Measurements from ENCODE around the gene REXO1. TPM values are rescaled to one million over a fixed set of nuclear protein-coding genes. Genes with fewer than 3 reads are reported as not detected.

The REXO1 gene
- total RNA-seq, 6 donors from 2014 or later: 17.0 to 106 (median 38.8) TPM

- WGBS, 2 donors: 88 to 91% methylated on average over 24 to 26 of the region's 26 CpGs
- peaks cover 36 to 56% (median 51%) of the 10 kb centered on the region in 4 donors for H3K36me3 ChIP-seq
- no peak overlapping the region for H3K4me3 ChIP-seq
- no peak for TF ChIP-seq POLR2A (IDR thresholded peaks at IDR 0.05)
- no peaks in the 10 kb centered on the region for H3K27me3 ChIP-seq
- ATAC-seq (ENCODE audit: low FRiP score in 2 of 2) (no peak), DNase-seq (peak in 1 of 2 donors; percentile 69)
- H3K9me3 ChIP-seq: no peaks in the 10 kb centered on the region
- no peak overlapping the region for H3K27ac ChIP-seq
- peaks cover 12 to 21% (median 18%) of the 10 kb centered on the region in 4 donors for H3K4me1 ChIP-seq
Measured at GRCh38 chr19:1814833-1815604, 33.3 kb downstream of the REXO1 start.

- H3K36me3 ChIP-seq: peaks cover 32 to 50% (median 45%) of the 10 kb centered on the region in 4 donors
- H3K27me3 ChIP-seq: no peaks in the 10 kb centered on the region
- H3K9me3 ChIP-seq: no peaks in the 10 kb centered on the region
- TF ChIP-seq CTCF (IDR thresholded peaks at IDR 0.05) (no peak), POLR2AphosphoS5 (IDR thresholded peaks at IDR 0.05) (no peak)
- DNase-seq (peak in 1 of 2 donors; percentile 31), ATAC-seq (ENCODE audit: low FRiP score in 2 of 2) (no peak)
- 84 to 89% methylated on average over 9 to 10 of the region's 10 CpGs for WGBS, 2 donors
- no peak overlapping the region for H3K4me3 ChIP-seq
- peaks cover 12 to 21% (median 18%) of the 10 kb centered on the region in 4 donors for H3K4me1 ChIP-seq
- no peak overlapping the region for H3K27ac ChIP-seq
Measured at GRCh38 chr19:1814391-1814790, 33.9 kb downstream of the REXO1 start.

- DNase-seq: peak in 1 of 2 donors; percentile 22
- Histone ChIP-seq H3K4me1 (peaks cover 12 to 21% (median 18%) of the 10 kb centered on the region in 4 donors), H3K4me3 (peak overlapping the region; percentile 27 to 60 (median 54)), H3K27ac (peak overlapping the region in 2 of 4 donors; percentile 73 to 88), H3K27me3 (no peaks in the 10 kb centered on the region), H3K9me3 (no peaks in the 10 kb centered on the region), H3K36me3 (peaks cover 24 to 41% (median 36%) of the 10 kb centered on the region in 4 donors)
- no peak for TF ChIP-seq POLR2AphosphoS5 (IDR thresholded peaks at IDR 0.05)
- TF ChIP-seq POLR2A (IDR thresholded peaks at IDR 0.05): no peak
- peak in 1 of 6 experiments; percentile 5 for TF ChIP-seq CTCF (IDR thresholded peaks at IDR 0.05)
- no peak for TF ChIP-seq EP300 (IDR thresholded peaks at IDR 0.05)
- WGBS, 2 donors: 62 to 68% methylated on average over 12 to 21 of the region's 21 CpGs
- ATAC-seq (ENCODE audit: low FRiP score in 2 of 2): no peak
Measured at GRCh38 chr19:1813192-1814182, 34.8 kb downstream of the REXO1 start.

- no peaks in the 10 kb centered on the region for H3K27me3 ChIP-seq
- peaks cover 12 to 21% (median 18%) of the 10 kb centered on the region in 4 donors for H3K4me1 ChIP-seq
- 1 to 2% methylated on average over 47 of the region's 47 CpGs for WGBS, 2 donors
- ATAC-seq (ENCODE audit: low FRiP score in 2 of 2) (peak; percentile 93 to 94), DNase-seq (peak; percentile 93 to 98)
- TF ChIP-seq EP300 (IDR thresholded peaks at IDR 0.05) (no peak), POLR2A (IDR thresholded peaks at IDR 0.05) (peak in 1 of 4 donors; percentile 61), CTCF (IDR thresholded peaks at IDR 0.05) (peak in 4 of 6 experiments; percentile 25 to 54 (median 42)), POLR2AphosphoS5 (IDR thresholded peaks at IDR 0.05) (peak; percentile 23 to 24)
- H3K9me3 ChIP-seq: no peaks in the 10 kb centered on the region
- peak overlapping the region; percentile 27 to 60 (median 54) for H3K4me3 ChIP-seq
- H3K27ac ChIP-seq: peak overlapping the region; percentile 66 to 88 (median 76)
- peaks cover 16 to 32% (median 27%) of the 10 kb centered on the region in 4 donors for H3K36me3 ChIP-seq
Measured at GRCh38 chr19:1812426-1813191, 35.7 kb downstream of the REXO1 start.
